ENCODE results near the gene YJEFN3.

The YJEFN3 gene

GRCh38 chr19:19544954-19545591, 16.4 kb downstream of the YJEFN3 start:
- Histone ChIP-seq H3K4me3 (ENCODE audit: low read length) (no peak overlapping the region), H3K27me3 (ENCODE audit: control insufficient read depth, low read length) (no peaks in the 10 kb centered on the region), H3K27ac (ENCODE audit: low read depth, low read length) (no peak overlapping the region), H3K4me2 (ENCODE audit: low read length) (no peak overlapping the region), H3K4me1 (ENCODE audit: control insufficient read depth, low read length) (peaks cover 11% of the 10 kb centered on the region), H3K9me3 (ENCODE audit: control insufficient read depth, insufficient read depth, low read length) (no peaks in the 10 kb centered on the region), H3K36me3 (ENCODE audit: control insufficient read depth, low read length) (no peaks in the 10 kb centered on the region), H3F3A (ENCODE audit: control insufficient read depth, insufficient read depth) (no peaks in the 10 kb centered on the region), H3K9me2 (replicated peaks; ENCODE audit: control insufficient read depth, low read length) (no peaks in the 10 kb centered on the region), H4K20me1 (ENCODE audit: control insufficient read depth, insufficient read depth, low read depth, low read length) (no peaks in the 10 kb centered on the region), H3K79me2 (ENCODE audit: control insufficient read depth, low read length) (no peaks in the 10 kb centered on the region)
- TF ChIP-seq CTCF (IDR thresholded peaks at IDR 0.05; ENCODE audit: low read depth, low read length, poor library complexity, severe bottlenecking) = no peak
- TF ChIP-seq EZH2phosphoT487 (IDR thresholded peaks at IDR 0.05; ENCODE audit: borderline replicate concordance, low read length) = no peak

- H3K79me2 ChIP-seq (ENCODE audit: control insufficient read depth, low read length) = no peaks in the 10 kb centered on the region
- no peaks in the 10 kb centered on the region for H3K36me3 ChIP-seq (ENCODE audit: control insufficient read depth, low read length)
- H3K27me3 ChIP-seq (ENCODE audit: control insufficient read depth, low read length) = 0 out of 2 replicates have a peak, but pooled peaks cover under 1% of the 10 kb centered on the region
- H4K20me1 ChIP-seq (ENCODE audit: control insufficient read depth, insufficient read depth, low read depth, low read length) = no peaks in the 10 kb centered on the region
- H3K27ac ChIP-seq (ENCODE audit: low read depth, low read length) = no peak overlapping the region
- TF ChIP-seq EZH2phosphoT487 (IDR thresholded peaks at IDR 0.05; ENCODE audit: borderline replicate concordance, low read length) (no peak), CTCF (IDR thresholded peaks at IDR 0.05; ENCODE audit: low read depth, low read length, poor library complexity, severe bottlenecking) (no peak)
- H3F3A ChIP-seq (ENCODE audit: control insufficient read depth, insufficient read depth) = no peaks in the 10 kb centered on the region
- H3K4me3 ChIP-seq (ENCODE audit: low read length) = no peak overlapping the region
- no peak overlapping the region for H3K4me2 ChIP-seq (ENCODE audit: low read length)
- H3K9me3 ChIP-seq (ENCODE audit: control insufficient read depth, insufficient read depth, low read length) = no peaks in the 10 kb centered on the region
- peaks cover 9% of the 10 kb centered on the region for H3K4me1 ChIP-seq (ENCODE audit: control insufficient read depth, low read length)
- H3K9me2 ChIP-seq (replicated peaks; ENCODE audit: control insufficient read depth, low read length) = no peaks in the 10 kb centered on the region
These were observed 17.0 kb downstream of the YJEFN3 start for GRCh38 chr19:19545707-19546106.

GRCh38 chr19:19546751-19547162, 18.0 kb downstream of the YJEFN3 start:
- Histone ChIP-seq H3K4me3 (ENCODE audit: low read length) (no peak overlapping the region), H3F3A (ENCODE audit: control insufficient read depth, insufficient read depth) (no peaks in the 10 kb centered on the region), H3K9me3 (ENCODE audit: control insufficient read depth, insufficient read depth, low read length) (no peaks in the 10 kb centered on the region), H4K20me1 (ENCODE audit: control insufficient read depth, insufficient read depth, low read depth, low read length) (no peaks in the 10 kb centered on the region), H3K4me1 (ENCODE audit: control insufficient read depth, low read length) (no peaks in the 10 kb centered on the region), H3K27ac (ENCODE audit: low read depth, low read length) (no peak overlapping the region), H3K4me2 (ENCODE audit: low read length) (no peak overlapping the region), H3K9me2 (replicated peaks; ENCODE audit: control insufficient read depth, low read length) (no peaks in the 10 kb centered on the region), H3K79me2 (ENCODE audit: control insufficient read depth, low read length) (no peaks in the 10 kb centered on the region), H3K27me3 (ENCODE audit: control insufficient read depth, low read length) (0 out of 2 replicates have a peak, but pooled peaks cover 3% of the 10 kb centered on the region), H3K36me3 (ENCODE audit: control insufficient read depth, low read length) (no peaks in the 10 kb centered on the region)
- TF ChIP-seq CTCF (IDR thresholded peaks at IDR 0.05; ENCODE audit: low read depth, low read length, poor library complexity, severe bottlenecking) (no peak), EZH2phosphoT487 (IDR thresholded peaks at IDR 0.05; ENCODE audit: borderline replicate concordance, low read length) (no peak)
